SK-N-MC (cell line): ENCODE results near the gene AQP9.

Source experiments
- EZH2 ChIP-seq: fragments of 200-600 bp; sonication (generic); IDR thresholded peaks from one replicate; pipeline ENCODE4 v1.6.1; 2017; ENCODE audit warnings: antibody characterized with exemption
- POLR2AphosphoS5 ChIP-seq: IDR thresholded peaks from 2 replicates; pipeline ENCODE4 v1.6.1; 2012; ENCODE audit warnings: mild to moderate bottlenecking, low read depth, low read length, borderline replicate concordance

GRCh38 chr15:58147171-58147611 lies 9.0 kb downstream of the AQP9 start:
- TF ChIP-seq POLR2AphosphoS5 (no peak), EZH2 (no peak)
